Epithelial cell of proximal tubule (primary cell): ENCODE measurements around the gene SPAG7. TPM values are rescaled to one million over a fixed set of nuclear protein-coding genes. Genes with fewer than 3 reads are reported as not detected.

Source experiments
- DNase-seq: peaks from one replicate; pipeline ENCODE4 v3.0.0-alpha.2; 2011; ENCODE audit warnings: low read depth
- H3K4me3 ChIP-seq: 2 replicates; pipeline ENCODE4 v1.5.1; 2011; ENCODE audit warnings: low read depth, mild to moderate bottlenecking, low read length
- total RNA-seq: library from RNA; depleted of rRNA; stranded (reverse); fragments of >200 nt; gene quantifications from 2 replicates; pipeline ENCODE4 v1.2.3, GENCODE V29; 2015
- TF ChIP-seq, protein P1 (sequence below): conservative IDR thresholded peaks from 2 replicates; pipeline ENCODE4 v1.5.1; 2012; ENCODE audit warnings: low read depth, mild to moderate bottlenecking, low read length

The SPAG7 gene
- total RNA-seq, 1 donor from 2014 or later: 80.8 TPM

DNA sequence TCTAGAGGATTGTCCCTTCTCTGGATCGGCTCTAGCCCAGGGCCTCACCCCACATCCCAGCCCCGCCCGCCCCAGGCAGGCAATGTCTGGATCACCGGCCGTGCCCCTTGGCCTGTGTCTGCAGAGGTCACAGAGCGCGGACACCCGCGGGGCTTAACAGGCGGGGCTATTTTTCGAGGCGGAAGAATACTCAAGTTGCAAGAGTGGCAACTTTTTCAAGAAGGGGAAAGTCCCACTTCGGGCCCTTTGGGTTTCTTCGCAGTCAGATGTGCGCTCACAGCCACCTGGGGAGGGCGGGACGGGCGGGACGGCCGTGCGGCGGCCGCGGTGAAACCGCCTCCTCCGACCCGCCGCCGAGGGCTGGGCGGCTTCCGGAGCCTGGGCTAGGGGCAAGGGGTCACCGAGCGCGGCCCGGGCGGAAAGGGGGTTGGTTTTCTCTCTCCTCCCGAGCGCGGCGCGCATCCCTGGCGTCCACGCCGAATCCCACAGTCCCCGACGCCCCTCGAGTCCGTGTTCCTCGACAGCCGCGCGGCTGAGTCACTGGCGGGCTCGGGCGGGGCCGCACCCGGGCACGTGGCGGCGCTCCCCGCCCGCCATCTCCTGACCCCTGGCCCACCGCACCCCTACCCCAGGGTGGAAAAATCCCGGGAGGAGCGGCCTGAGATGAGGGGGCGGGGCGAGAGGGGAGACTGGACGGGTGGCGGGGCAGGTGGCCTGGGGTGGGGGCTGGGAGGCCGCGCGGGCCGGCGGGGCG, 18.1 kb downstream of the SPAG7 start:
- DNase-seq: peak; percentile 41
- TF ChIP-seq, protein P1, sequence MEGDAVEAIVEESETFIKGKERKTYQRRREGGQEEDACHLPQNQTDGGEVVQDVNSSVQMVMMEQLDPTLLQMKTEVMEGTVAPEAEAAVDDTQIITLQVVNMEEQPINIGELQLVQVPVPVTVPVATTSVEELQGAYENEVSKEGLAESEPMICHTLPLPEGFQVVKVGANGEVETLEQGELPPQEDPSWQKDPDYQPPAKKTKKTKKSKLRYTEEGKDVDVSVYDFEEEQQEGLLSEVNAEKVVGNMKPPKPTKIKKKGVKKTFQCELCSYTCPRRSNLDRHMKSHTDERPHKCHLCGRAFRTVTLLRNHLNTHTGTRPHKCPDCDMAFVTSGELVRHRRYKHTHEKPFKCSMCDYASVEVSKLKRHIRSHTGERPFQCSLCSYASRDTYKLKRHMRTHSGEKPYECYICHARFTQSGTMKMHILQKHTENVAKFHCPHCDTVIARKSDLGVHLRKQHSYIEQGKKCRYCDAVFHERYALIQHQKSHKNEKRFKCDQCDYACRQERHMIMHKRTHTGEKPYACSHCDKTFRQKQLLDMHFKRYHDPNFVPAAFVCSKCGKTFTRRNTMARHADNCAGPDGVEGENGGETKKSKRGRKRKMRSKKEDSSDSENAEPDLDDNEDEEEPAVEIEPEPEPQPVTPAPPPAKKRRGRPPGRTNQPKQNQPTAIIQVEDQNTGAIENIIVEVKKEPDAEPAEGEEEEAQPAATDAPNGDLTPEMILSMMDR: no peak
- peak overlapping the region; percentile 96 for H3K4me3 ChIP-seq

DNA sequence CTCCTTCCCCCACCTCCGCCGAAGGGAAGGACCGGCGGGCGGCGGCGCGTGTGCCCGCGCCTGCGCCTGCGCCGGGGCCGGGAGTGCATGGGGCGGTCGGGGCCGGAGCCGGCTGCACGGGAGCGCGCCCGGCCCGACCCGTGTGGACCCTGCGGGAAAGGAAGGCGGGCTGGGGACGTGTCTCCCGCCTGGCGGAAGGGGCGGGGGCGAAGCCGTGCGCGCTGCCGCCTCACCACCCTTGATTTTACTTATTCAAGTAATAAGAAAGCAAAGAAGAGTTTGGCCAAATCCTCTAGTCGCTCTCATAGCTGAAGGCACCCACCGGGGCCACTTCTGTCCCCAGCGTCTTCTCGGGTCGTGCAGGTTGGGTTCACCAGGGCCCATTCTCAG, 18.7 kb downstream of the SPAG7 start:
- H3K4me3 ChIP-seq: peak overlapping the region; percentile 96
- DNase-seq: no peak
- TF ChIP-seq, protein P1: no peak

DNA sequence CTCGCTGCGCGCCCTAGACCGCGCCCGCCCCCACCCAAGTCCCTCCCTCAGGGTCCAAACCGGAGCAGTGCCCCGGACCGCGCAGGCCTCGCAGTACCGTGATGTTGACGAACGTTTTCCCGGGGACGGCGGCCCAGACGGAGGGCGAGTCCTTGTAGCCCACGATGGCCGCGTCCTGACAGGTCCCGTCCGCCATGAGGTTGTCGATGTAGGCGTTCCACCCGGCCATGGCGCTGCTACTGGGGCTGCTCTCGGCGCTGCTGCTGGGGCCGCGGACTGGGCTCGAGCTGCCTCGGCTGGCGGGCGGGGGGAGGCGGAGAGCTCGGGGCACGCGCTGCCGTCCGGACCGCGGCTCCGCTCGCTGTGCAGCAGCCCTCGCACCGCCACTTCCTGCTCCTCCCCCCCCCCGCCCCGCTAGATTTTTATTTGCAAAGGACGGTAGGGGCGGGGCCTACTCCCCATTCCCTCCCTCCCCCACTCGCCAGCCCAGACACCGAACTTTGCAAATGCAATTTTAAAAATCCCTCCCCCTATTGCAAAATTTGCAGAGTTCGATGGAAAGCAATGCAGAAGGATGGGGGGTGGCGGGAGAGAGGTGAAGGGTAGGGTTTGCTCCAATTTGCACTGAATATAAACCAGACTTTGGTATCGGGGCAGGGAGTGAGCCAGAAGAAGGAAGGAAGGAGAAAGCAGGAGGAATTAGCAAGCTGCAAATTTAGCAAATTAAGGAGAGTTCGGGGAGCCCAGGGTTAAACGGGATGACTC, 19.3 kb downstream of the SPAG7 start, which contains the start of gene PFN1:
Gene PFN1, minus strand, starts transcription at position 365 of the 765 bp plus-strand sequence. Its CDS starts 136 bp downstream, at position 229.
- TF ChIP-seq, protein P1: no peak
- peak; percentile 48 for DNase-seq
- peak within 1 kb of the TSS; percentile 96 for H3K4me3 ChIP-seq

DNA sequence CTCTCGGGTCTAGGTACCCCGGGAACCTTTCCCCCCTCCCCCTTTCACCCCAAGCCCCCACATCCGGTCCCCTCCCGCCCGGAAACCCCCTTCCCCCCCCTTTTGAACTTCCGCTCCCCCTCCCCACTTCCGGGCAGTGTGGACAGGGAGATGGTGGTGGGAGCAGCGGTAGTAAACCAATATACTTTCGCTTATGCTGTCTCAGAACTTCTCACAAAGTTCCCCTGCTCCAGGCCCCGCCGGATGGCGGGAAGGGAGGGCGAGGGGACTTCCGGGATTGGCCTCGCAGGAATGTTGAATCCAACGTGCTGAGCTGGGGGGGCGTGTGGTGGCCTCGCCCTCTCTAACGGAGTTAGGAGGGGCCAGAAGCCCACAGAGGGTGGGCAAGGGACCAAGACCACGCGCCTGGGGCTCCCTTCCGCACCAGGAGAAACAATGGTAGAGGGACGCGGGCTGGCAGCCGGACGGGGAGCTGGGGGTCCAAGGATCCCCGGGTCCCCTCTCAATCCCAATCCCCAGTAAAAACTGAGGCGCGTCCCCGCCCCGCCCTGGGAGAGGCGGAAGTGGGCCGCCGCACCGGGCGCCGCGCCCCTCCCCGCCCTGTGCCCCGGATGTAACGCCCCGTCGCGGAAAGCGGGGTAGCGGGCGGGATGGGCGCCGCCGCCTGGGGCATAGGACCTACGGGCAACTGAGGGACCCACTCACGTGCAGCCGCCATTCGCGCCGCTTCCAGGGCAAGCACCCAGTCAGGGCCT, 20.0 kb downstream of the SPAG7 start:
- no peak for DNase-seq
- TF ChIP-seq, protein P1: no peak

DNA sequence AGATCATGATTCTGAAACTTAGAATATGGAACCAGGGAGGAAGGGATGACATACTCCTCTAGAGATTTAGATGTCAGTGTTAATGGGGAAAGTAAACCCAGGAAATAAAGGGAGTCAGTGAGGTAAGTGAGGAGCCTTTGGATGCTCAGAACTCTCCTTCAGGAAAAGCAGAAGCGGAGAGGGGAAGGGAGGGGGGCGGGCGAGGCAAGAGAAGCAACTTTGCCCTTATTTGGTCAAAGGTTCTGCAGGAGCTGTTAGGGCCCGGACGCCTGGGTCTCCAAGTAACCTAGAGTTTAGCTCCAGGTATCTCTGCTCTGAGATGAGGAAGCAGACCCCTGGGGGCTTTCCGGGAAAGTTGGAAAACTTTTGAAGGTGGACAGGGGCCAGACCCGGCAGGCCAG, 20.6 kb downstream of the SPAG7 start:
- peak overlapping the region; percentile 96 for H3K4me3 ChIP-seq
- DNase-seq: no peak
- TF ChIP-seq, protein P1: no peak

More for the DNA sequence above, 20.0 kb downstream of the SPAG7 start:
- H3K4me3 ChIP-seq: peak overlapping the region; percentile 96

DNA sequence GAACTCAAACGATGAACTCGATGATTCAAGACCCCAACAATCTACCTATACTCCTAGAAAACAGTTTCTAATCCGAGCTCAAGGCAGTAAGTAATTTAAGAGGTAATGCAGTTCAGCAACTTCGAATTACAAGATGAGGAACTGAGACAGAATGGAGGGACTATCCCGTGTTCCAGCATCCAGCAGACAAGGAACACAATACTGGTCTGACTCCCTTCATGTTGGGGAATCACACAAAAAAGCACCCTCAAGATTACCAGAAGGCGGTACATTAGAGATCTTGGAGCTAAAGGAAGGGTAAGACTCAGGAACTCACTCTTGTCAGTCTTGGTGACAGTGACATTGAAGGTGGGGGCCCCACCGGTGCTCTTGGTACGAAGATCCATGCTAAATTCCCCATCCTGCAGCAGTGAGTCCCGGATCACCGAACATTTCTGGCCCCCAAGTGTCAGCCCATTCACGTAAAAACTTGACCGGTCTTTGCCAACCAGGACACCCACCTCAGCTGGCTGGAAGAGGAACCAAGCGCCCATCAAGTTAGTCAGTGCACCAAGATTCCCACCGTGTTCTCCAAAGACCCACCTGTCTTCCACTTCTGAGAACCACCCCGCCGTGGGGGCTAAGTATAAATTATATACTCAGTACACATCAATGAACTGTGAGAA, 21.2 kb downstream of the SPAG7 start:
- TF ChIP-seq, protein P1: no peak

More for the DNA sequence above, 21.2 kb downstream of the SPAG7 start:
- peak overlapping the region; percentile 96 for H3K4me3 ChIP-seq
- no peak for DNase-seq
